HG02943 (cell line): ENCODE results near the gene EXOSC10.
"Not testable (repeated sequence)": the region's sequence is repeated elsewhere in the genome, so short reads cannot be mapped to it uniquely, and the experiment has no call there.

ENCODE experiments used
- ATAC-seq: cut with Tn5 transposase; IDR thresholded peaks from one replicate; pipeline ENCODE4 v1.9.1; 2021; ENCODE audit warnings: mild to moderate bottlenecking, low read depth, moderate library complexity; ENCODE audit not compliant: unreplicated experiment

Gene EXOSC10

GRCh38 chr1:11024154-11024873, 75.4 kb downstream of the EXOSC10 start:
- ATAC-seq = no peak

GRCh38 chr1:11023201-11023600, 76.5 kb downstream of the EXOSC10 start:
- no peak for ATAC-seq

- ATAC-seq = no peak
Measured at GRCh38 chr1:11019971-11020370, 79.7 kb downstream of the EXOSC10 start.

- not testable (repeated sequence) for ATAC-seq
Measured at GRCh38 chr1:11019358-11019757, 80.3 kb downstream of the EXOSC10 start.
